G401 (cell line): ENCODE results near the gene AKAP13. TPM values are rescaled to one million over a fixed set of nuclear protein-coding genes. Genes with fewer than 3 reads are reported as not detected.

ENCODE experiments used
- DNase-seq: peaks from one replicate; pipeline ENCODE4 v3.0.0-alpha.2; 2015; ENCODE audit warnings: low spot score
- in situ Hi-C: cut with HindIII; loops from 2 replicates; pipeline ENCODE4 v1.10.0; 2016; ENCODE audit warnings: low sequenced_read_pairs, mixed read lengths
- total RNA-seq: library from RNA; depleted of rRNA; stranded (reverse); fragments of >200 nt; shearing (Covaris generic); gene quantifications from 2 replicates; pipeline ENCODE4 v1.2.3, GENCODE V29; 2014

AKAP13 gene
- total RNA-seq, 1 experiment from 2014 or later, result 39.2 TPM

GRCh38 chr15:85691350-85692240 is 311.2 kb downstream of the AKAP13 start:
- DNase-seq, result no peak
- in situ Hi-C loops, result no loop called here

GRCh38 chr15:85692321-85692720 is 311.9 kb downstream of the AKAP13 start:
- in situ Hi-C loops, result no loop called here
- DNase-seq, result no peak

GRCh38 chr15:85692873-85693272 is 312.5 kb downstream of the AKAP13 start:
- in situ Hi-C loops, result no loop called here

DNA sequence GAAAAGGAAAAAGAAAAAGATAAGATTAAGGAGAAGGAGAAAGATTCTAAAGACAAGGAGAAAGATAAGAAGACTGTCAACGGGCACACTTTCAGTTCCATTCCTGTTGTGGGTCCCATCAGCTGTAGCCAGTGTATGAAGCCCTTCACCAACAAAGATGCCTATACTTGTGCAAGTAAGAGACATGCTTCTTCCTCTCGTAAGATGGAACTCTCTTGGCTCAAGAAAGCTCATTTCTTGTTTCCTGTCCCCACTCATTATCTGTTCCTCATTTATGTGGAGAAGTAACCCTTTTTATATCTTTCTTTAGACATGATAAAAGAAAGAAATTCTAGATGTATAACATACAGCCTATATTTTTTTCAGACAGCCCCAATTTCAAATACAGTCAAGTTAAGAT is 312.9 kb downstream of the AKAP13 start:
- DNase-seq, result no peak
- in situ Hi-C loops, result no loop called here

More at GRCh38 chr15:85692873-85693272, 312.5 kb downstream of the AKAP13 start:
- no peak for DNase-seq

- in situ Hi-C loops, result no loop called here
- DNase-seq, result no peak
Measured at GRCh38 chr15:85694091-85694490, 313.7 kb downstream of the AKAP13 start.

GRCh38 chr15:85700767-85701166 is 320.4 kb downstream of the AKAP13 start:
- in situ Hi-C loops, result no loop called here
- DNase-seq, result no peak

GRCh38 chr15:85702321-85703101 is 322.1 kb downstream of the AKAP13 start:
- in situ Hi-C loops, result no loop called here
- DNase-seq, result no peak

GRCh38 chr15:85704066-85704465 is 323.7 kb downstream of the AKAP13 start:
- DNase-seq, result no peak
- in situ Hi-C loops, result no loop called here

- in situ Hi-C loops, result no loop called here
- no peak for DNase-seq
Measured at GRCh38 chr15:85704720-85705429, 324.5 kb downstream of the AKAP13 start.

DNA sequence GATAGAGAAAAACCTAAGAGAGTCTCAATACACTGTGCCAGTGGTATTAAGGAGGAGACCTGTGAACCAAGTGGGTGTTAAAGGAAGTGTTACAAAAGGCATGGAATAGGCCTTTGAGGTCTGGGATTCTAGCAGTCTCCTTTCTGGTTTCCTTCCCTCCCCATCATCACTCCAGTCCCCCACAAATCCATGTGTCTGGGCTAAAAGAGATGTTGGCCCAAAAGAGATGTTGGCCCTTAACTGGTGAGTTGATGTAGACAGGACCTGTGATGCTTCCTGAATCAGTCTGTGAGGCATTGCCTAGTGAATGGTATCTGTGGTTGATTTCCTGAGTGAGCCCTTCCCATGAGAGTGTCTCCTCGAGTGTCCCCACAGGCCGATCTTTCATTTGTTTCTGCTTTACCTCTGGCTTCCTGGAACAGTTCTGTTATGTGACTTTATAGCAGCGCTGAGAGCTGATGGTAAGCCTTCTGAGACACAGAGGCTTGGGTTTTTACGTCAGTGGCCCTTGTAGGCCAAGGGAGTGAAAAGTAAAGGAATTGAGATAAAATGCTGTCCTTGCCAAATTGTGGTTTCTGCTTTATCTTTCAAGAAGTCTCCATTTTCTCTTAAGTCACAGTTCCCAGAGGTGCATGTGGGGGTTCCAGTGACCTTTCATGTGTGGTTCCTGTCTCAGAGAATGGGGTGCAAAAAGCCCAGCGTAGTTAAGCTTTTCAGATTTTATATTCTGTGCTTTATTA is 326.5 kb downstream of the AKAP13 start:
- no peak for DNase-seq
- in situ Hi-C loops, result no loop called here

DNA sequence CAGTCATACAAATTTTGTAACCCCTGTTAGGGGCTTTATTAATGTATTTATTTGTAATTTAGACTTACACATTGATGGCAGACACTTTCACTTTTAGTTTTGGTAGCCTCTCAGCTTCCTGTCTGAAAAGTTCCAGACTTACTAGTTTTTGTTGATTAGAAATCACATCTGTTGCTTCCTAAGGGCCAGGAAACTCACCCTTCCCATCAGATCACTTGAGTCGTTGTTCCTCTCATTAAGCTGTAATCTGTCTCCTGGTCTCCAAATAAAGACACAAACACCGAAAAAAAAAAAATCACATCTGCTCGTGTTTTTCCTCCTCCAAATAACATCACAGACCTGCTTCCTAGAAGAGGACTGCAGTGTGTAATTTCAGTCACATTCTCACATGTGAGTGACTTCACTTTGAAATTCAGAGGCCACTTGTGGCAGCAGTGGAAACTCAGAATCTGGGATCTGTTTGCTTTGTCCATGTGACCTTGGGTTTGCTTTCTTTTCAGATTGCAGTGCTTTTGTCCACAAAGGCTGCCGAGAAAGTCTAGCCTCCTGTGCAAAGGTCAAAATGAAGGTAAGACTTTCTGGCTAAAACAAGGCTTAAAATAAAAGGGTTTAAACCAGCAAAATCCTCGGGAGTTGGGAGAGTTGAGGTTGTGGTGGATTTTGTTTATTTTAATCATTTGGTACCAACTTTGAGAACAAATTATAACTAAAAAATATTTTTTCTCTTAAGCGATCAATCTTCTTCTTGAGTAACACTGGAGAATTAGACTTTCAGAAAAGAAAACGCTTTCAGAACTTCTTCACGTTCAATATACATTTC is 327.3 kb downstream of the AKAP13 start:
- no peak for DNase-seq
- in situ Hi-C loops, result no loop called here

DNA sequence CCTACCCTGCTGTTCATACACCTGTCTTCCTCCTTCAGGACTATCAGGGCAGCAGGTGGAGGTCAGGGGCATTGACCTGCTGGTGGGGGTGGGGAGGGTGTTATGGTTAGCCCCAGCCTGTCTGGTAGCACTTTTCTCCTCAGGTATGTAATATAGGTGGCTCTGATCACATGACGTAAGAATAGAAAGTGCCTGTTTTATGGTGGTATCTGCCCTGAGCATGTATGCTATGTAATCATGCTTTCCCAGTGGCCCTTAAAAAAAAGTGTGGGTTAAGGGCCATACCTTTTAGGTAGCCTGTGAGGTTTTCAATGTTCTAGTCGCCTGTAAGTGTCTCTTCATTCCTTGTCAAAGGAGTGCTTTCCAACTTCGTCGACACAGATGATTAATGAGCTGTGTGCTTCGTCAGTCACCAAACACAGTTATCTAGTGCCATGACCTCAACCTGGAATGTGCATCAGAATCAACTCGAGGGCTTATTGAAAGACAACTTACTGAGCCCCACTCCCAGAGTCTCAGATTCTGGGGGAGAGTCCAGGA is 328.1 kb downstream of the AKAP13 start:
- no peak for DNase-seq
- in situ Hi-C loops, result no loop called here

DNA sequence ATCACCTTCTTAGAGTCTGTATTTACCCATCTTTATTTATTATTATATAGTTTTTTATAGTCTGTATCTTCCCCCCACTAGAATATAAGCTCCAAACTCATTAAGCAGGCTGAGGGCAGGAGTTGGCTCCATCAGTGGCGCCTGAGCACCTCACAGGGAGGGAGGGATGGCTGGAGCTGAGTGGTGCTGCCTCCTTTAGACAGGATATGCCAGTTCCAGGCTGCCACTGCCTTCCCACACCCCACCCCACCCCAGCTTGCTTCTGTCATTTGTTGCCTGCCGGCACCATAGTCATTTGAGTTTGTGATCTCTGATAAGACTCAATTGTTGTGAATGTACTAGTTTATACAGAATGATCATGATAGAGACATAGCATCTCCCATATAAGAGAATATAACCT is 328.8 kb downstream of the AKAP13 start:
- no peak for DNase-seq
- in situ Hi-C loops, result no loop called here

DNA sequence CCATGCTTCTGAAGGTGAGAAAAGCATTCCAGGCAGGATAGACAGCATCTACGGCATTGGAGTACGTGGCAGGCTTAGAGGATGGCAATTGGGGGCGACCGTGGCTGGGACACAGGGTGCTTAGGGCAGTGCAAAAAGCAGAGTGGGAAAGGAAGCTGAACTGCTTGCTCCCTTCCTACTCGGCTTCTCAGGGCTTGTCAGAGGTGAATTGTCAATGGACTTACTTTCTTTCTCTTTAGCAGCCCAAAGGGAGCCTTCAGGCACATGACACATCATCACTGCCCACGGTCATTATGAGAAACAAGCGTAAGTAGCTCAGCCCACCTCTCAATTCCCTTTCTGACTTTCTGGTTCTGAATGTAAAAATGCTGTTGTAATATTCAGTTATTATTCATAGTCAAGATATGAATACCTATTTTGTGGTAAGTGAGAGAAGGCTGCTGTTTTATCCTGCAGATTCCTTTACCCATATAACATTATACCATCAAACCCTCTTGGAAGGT is 330.0 kb downstream of the AKAP13 start:
- in situ Hi-C loops, result no loop called here
- no peak for DNase-seq

GRCh38 chr15:85711580-85712192 is 331.3 kb downstream of the AKAP13 start:
- no peak for DNase-seq
- in situ Hi-C loops, result no loop called here

DNA sequence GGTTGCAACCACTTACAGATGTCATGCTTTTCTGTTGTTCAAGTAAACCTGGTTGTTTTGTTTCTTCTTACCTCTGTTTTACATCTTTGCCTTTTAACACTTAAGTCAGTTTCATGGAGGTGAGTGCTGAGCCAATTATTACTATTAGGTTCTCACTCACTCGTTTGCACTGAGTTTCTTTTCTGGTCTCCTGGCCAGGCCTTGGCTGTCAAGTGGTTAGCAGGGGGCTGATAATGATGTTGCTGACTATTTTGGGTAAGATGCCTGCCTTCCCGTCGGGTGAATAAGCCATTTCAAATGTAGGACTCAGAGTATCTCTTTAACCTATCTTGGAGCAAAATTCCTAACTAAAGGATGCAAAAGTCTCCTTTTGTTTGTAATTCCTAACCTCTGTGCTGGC is 335.9 kb downstream of the AKAP13 start:
- in situ Hi-C loops, result no loop called here
- no peak for DNase-seq

GRCh38 chr15:85717212-85717611 is 336.8 kb downstream of the AKAP13 start:
- in situ Hi-C loops, result no loop called here
- no peak for DNase-seq
